GM06990 (cell line): Measurements from ENCODE around the gene CENPX.

Experiments
- DNase-seq: peaks from one replicate; pipeline ENCODE4 v3.0.0-alpha.2; 2011; ENCODE audit not compliant: insufficient read length; ENCODE audit errors: extremely low read depth
- H3K27me3 ChIP-seq: replicated peaks from 2 replicates; pipeline ENCODE4 v1.6.0; 2011; ENCODE audit warnings: low read length; ENCODE audit not compliant: control insufficient read depth, insufficient read depth
- H3K36me3 ChIP-seq: 2 replicates; pipeline ENCODE4 v1.5.1; 2011; ENCODE audit warnings: low read length; ENCODE audit not compliant: control insufficient read depth, insufficient read depth
- H3K4me3 ChIP-seq: replicated peaks from 2 replicates; pipeline ENCODE4 v1.5.1; 2011; ENCODE audit warnings: low read depth, mild to moderate bottlenecking, control low read depth, low read length
- TF ChIP-seq, protein P1 (sequence below): IDR thresholded peaks from 2 replicates; pipeline ENCODE4 v1.5.1; 2011; ENCODE audit warnings: low read length, control low read depth, mild to moderate bottlenecking, inconsistent platforms; ENCODE audit not compliant: insufficient read depth, poor library complexity, severe bottlenecking

The CENPX gene

DNA sequence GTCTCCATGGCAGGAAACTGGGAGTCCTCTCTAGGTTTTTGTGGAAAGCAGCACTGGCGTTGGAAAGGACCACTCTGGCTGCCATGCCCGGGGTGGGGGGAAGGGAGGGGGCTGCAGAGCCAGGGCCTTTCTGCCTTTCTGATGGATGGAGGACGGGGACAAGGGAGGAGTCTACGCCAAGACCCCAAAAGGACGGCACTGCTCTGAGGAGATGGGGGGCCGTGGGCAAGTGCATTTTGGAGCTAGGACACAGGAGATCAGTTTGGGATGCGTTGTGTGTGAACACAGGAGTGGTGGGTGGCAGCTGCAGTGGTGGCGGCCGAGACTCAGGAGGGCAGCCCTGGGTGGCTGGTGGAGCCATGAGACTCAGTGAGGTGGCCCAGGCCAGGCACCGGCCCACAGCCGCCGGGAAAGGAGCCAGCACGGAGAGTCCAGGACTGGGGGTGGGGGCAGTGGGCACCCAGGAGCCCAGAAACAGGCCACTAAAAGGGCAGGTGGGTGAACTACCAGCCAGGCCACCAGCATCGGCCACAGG is 2.0 kb downstream of the CENPX start:
- TF ChIP-seq, protein P1, sequence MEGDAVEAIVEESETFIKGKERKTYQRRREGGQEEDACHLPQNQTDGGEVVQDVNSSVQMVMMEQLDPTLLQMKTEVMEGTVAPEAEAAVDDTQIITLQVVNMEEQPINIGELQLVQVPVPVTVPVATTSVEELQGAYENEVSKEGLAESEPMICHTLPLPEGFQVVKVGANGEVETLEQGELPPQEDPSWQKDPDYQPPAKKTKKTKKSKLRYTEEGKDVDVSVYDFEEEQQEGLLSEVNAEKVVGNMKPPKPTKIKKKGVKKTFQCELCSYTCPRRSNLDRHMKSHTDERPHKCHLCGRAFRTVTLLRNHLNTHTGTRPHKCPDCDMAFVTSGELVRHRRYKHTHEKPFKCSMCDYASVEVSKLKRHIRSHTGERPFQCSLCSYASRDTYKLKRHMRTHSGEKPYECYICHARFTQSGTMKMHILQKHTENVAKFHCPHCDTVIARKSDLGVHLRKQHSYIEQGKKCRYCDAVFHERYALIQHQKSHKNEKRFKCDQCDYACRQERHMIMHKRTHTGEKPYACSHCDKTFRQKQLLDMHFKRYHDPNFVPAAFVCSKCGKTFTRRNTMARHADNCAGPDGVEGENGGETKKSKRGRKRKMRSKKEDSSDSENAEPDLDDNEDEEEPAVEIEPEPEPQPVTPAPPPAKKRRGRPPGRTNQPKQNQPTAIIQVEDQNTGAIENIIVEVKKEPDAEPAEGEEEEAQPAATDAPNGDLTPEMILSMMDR = no peak
- H3K27me3 ChIP-seq = no peaks in the 10 kb centered on the region
- no peak for DNase-seq
- no peaks in the 10 kb centered on the region; the same call in none of the 2 replicates for H3K36me3 ChIP-seq
- peak overlapping the region; percentile 8 for H3K4me3 ChIP-seq

DNA sequence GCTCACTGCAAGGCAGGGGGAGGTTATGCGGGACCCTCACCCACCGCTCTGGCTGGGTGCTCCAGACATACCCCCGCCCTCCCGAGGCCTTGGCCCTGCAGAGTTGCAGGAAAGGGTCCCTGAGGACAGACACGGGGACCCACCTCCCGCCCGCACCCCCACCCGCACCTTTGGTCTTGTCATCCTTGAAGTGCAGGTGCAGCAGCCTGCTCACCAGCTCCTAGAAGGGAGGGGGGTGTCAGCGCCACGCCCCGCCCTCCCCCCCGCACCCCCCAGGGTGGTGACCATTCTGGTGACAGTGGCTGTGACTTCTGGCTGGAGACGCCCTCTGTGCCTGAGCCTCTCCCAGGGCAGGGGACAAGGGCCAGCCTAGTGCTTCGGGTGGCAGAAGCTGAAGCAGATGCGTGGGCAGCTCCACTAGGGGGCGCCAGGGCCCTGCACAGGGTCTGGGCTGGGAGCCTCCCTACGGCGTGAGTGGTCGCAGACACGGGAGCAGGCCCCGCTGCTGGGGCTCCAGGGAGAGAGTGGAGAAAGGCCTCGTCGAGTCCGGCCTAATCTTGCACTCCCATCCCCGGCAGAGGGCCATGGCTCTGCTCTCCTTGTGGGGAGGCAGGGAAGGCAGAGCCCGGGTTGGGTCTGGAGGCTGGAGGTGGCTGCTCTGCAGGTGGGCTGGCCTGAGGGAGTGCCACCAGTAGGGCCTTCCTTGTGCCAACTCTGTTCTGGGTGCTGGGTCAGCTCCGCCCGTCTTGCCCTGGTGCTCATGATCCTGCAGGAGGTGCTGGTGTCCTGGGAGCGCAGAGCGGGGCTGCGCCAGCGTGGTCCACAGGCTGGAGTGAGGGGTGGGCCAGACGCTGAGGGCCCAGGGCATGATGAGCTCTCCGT is 2.7 kb downstream of the CENPX start:
- no peak overlapping the region for H3K4me3 ChIP-seq
- no peaks in the 10 kb centered on the region for H3K27me3 ChIP-seq
- peak; percentile 61 for DNase-seq
- TF ChIP-seq, protein P1 = peak; percentile 92
- H3K36me3 ChIP-seq = no peaks in the 10 kb centered on the region; the same call in none of the 2 replicates

DNA sequence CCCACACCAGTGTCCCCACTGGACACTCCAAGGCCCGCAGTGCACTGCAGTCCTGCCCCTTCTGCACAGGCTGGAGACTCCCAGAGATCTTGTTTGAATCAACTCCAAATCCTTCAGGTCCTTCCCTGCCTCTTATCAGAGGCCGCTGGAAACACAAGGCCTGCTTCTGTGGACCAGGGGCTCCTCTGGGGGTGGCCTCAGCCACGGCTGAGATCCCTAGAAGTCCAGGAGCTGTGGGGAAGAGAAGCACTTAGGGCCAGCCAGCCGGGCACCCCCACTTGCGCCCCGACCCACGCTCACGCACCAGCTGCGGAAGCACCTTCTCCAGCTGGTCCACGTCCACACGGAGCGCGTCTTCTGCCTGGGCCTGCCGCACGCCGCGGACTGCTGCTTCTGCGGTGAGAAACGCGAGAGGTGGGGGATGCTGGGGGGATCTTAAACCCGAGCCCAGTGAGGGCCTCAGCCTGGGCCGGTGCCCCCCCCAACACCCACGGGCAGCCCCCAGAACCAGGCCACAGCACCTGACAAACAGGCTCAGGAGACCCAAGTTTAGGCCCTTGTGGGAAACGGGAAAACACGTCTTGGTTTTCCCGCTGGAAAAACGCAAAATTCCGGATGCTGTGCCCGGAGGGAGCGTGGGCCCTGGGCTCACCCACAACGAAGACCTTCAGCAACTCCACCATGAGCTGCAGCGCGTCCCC is 3.5 kb downstream of the CENPX start:
- Histone ChIP-seq H3K36me3 (no peaks in the 10 kb centered on the region; the same call in none of the 2 replicates), H3K4me3 (no peak overlapping the region), H3K27me3 (no peaks in the 10 kb centered on the region)
- TF ChIP-seq, protein P1 = no peak
- DNase-seq = no peak

DNA sequence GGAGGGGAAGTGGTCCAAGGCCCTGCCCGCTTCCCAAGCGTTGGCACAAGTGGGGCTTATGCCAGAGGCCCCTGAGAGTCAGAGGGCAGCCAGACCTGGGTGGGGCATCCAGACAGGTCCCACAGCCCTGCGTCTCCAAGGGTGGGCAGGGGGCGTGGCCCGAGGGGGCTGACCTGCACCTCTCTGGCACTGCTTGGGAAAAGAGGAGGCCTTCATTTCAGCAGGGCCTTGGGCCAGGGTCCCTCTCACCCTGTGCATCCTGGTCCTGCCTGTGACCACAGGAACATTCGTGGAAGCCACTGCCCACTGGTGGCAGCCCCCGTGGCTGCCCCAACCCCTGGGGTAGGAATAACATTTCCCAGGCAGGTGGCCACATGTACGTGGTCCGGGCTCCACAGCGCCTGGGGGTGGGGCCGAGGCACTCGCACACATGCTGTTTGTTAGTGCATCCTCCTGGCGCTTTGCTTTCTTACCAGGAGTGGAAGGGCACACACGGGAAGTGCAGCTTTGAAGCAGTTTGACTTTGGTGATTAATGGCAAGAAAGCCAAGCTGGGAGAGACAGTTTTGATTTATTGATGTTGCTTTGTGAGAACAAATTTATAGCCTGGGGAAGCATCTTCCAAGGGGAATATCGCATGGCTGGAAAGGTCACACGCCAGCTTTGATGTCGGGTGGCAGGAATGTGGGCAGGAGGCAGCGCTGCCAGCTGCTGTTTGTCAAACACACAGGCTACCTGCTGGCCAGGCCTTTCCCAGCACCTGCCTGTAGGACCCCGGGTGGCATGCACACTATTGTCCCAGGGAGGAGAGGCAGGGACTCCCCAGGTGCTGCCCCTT is 4.3 kb downstream of the CENPX start:
- H3K27me3 ChIP-seq = no peaks in the 10 kb centered on the region
- TF ChIP-seq, protein P1 = no peak
- H3K36me3 ChIP-seq = no peaks in the 10 kb centered on the region; the same call in none of the 2 replicates
- H3K4me3 ChIP-seq = no peak overlapping the region
- no peak for DNase-seq

DNA sequence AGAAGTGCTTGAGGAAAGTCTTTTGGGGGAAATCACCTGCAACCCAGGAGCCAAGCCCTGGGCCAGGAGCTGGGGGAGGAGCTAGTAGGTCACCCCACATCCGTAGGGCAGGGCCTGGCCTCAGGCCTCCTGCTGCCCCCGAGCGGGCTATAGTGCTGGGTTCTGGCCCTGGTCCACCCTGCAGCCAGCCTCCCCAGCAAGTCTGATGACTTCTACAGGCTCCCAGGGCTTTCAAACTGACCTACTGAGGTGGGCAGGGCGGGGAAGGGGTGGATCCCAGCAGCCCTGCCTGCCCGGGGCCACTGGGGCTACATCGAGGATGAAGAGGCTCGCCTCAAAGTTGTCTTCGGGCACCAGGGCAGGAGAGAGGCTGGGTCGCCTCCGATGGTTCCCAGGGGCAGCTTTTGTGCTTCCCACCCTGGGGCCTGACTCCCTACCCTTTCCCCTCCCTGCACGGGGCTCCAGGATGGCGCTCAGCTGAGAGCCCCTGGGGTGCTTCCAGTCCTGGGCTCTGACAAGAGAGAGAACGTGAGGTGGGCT is 5.0 kb downstream of the CENPX start:
- Histone ChIP-seq H3K36me3 (no peaks in the 10 kb centered on the region; the same call in none of the 2 replicates), H3K27me3 (no peaks in the 10 kb centered on the region), H3K4me3 (no peak overlapping the region)
- TF ChIP-seq, protein P1 = no peak
- DNase-seq = no peak
